Effector CD4-positive, alpha-beta T cell (primary cell): ENCODE data around the gene C4B. TPM values are rescaled to one million over a fixed set of nuclear protein-coding genes. Genes with fewer than 3 reads are reported as not detected.
A peak's percentile ranks its signal among the peaks of the same experiment; 100 is the strongest.
"Not testable (repeated sequence)": the region's sequence is repeated elsewhere in the genome, so short reads cannot be mapped to it uniquely, and the experiment has no call there.

Experiments
- DNase-seq: peaks from one replicate; pipeline ENCODE4 v3.0.0-alpha.2; 2020
- total RNA-seq: gene quantifications from one replicate; lab custom pipeline; 2026; lab: John Stamatoyannopoulos, UW

Gene C4B
- not detected for total RNA-seq

- DNase-seq = not testable (repeated sequence)
These were observed at the start of gene C4B for GRCh38 chr6:32014547-32014946. C4B (plus strand) TSS chr6:32014795; CDS start chr6:32014846, 51 bp downstream.

- no peak for DNase-seq
These were observed 48.9 kb upstream of the C4B start for GRCh38 chr6:31965700-31966099.

DNA sequence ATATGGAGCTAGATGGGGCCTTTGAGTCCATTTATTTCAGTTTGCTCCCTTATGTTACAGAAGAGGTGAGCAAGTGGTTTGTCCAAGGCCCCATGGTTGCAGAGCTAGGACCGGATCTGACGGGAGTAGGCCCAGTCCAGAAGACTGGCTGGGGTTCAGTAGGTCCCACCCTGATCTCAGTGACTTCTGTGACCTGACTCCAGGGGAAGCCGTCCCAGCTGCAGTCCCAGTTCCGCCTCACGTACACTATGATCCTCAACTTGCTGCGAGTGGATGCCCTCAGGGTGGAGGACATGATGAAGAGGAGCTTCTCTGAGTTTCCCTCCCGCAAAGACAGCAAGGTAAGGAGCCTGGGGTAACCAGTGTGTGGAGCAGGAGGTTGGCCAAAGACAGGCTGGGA lies 48.1 kb upstream of the C4B start:
- no peak for DNase-seq

- DNase-seq = no peak
These were observed 47.3 kb upstream of the C4B start for GRCh38 chr6:31966997-31967925.

GRCh38 chr6:31967926-31968320 lies 46.7 kb upstream of the C4B start:
- DNase-seq = no peak

DNA sequence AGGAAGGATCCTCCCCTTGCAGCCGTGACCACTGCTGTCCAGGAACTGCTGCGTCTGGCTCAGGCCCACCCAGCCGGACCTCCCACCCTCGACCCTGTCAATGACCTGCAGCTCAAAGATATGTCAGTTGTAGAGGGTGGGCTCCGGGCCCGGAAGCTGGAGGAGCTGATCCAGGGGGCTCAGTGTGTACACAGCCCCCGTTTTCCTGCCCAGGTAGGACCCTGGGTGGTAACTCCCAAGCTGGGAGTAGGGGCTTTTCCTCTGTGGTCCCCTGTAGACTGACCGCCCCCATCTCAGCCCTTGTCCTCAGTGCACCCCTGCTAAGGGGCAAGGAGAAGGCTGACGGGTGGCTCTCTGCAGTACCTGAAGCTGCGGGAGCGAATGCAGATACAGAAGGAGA lies 46.3 kb upstream of the C4B start:
- no peak for DNase-seq

GRCh38 chr6:31968791-31969711 lies 45.5 kb upstream of the C4B start:
- no peak for DNase-seq

- no peak for DNase-seq
These were observed 44.6 kb upstream of the C4B start for GRCh38 chr6:31969712-31970603.

DNA sequence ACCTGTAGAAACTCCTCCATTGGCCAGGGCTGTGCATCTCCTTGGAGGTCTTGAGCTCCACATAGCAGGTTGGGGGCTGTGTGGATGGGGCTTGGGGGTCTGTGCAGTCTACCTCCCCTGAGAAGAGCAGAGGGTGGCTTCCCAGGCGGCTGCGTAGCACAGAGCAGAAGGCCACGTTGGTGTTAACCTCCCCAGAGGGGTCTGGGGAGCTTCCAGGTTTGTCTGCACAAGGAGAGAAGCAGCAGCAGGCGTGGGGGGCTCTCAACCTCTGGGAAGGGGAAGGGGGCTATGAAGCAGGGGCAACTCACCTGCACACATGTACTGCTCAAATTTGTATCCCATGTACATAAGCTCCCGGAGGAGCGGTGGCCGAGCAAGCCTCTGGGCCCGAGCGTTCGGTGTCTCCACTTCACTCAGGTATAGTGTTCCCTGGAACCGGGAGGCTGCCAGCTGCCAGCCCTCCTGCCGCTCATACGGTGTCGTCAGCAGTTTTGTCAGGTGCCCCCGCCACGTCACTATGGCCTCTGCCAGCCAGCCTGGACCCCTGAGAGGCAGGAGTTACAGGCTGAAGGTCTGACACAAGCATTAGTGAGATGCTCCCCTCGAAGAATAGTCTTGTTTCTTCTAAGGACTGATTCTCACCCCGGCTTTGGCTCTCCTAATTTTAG lies 43.9 kb upstream of the C4B start:
- no peak for DNase-seq

GRCh38 chr6:31971279-31971992 lies 43.2 kb upstream of the C4B start:
- no peak for DNase-seq

- peak; percentile 99 for DNase-seq
These were observed 42.4 kb upstream of the C4B start, which contains the start of gene DXO for GRCh38 chr6:31971993-31972708. DXO (minus strand) TSS chr6:31972138; CDS start chr6:31971675, 463 bp downstream.

DNA sequence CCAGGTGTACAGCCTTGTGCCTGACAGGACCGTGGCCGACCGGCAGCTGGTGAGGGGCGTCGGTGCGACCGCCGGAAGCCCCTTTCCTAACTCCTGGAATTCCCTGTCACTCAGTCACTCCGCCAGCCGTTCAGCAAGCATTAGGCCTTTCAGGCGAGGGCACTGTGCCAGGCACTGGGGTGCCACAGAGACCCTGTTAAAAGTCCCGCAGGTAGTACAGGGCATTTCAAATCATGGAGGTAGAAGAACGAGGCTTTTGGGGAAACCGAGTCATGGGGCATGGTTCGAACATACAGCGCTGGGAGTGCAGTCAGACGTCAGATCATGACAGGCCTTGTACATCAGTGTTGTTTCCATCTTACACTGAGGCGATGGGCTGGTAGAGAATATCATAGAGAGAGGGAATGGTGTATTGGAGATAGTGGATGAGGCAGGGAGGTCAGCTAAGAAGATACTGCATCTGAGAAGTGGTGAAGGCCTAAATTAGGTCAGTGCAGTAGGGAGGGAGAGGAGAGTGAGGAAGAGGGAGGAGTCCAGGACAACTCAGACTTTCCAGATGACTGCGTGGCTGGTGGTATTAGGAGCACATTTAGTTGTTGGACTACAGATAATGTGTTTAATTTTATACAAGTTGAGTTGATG lies 41.8 kb upstream of the C4B start:
- DNase-seq = no peak

DNA sequence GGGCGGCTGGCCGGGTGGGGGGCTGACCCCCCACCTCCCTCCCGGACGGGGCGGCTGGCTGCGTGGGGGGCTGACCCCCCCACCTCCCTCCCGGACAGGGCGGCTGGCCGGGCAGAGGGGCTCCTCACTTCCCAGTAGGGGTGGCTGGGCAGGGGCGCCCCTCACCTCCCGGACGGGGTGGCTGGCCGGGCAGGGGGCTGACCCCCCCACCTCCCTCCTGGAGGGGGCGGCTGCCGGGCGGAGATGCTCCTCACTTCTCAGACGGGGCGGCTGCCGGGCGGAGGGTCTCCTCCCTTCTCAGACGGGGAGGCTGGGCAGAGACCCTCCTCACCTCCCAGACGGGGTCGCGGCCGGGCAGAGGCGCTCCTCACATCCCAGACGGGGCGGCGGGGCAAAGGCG lies 38.5 kb upstream of the C4B start:
- DNase-seq = not testable (repeated sequence)

GRCh38 chr6:31977816-31978431 lies 36.7 kb upstream of the C4B start:
- DNase-seq = no peak

DNA sequence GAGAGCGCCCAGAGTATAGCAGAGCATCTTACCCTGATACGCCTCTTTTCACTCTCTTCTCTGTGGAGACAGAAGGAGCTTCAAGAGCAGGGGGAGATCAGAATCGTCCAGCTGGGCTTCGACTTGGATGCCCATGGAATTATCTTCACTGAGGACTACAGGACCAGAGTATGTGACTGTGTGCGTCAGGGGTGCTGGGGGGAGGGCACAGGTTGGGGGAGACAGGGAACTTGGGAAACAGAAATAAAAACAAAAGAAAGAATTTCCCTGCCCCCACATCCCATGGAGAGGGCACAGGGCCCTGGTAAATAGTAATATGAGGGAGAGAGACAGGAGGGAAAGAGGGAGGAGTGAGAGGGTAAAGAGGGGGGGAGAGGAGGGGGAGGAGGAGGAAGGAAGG lies 35.8 kb upstream of the C4B start:
- DNase-seq = no peak

- no peak for DNase-seq
These were observed 35.2 kb upstream of the C4B start for GRCh38 chr6:31979238-31979898.

GRCh38 chr6:31980195-31980876 lies 34.3 kb upstream of the C4B start:
- DNase-seq = not testable (repeated sequence)

DNA sequence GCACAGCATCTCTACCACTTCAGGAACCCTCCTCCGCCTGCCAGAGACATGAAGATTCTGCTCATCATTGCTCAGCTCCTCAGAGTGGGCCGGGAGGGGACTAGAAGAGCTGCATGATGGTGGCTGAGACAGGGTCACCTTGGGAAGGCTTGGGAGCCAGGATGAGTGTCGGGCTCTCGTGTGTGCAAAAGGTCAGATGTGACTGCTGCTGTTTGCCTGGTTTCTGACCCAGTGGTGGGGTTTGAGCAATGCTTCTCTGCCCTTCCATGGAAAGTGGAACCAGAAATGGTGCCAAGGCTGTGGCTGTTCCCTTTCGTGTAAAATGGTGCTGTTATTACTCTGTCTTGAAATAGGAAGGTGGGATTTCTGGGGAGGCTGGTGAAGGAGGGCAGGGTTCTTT lies 33.6 kb upstream of the C4B start:
- not testable (repeated sequence) for DNase-seq
